Endothelial cell of umbilical vein (primary cell): Measurements from ENCODE around the gene MYLK.

Source experiments
- EZH2 ChIP-seq: IDR thresholded peaks from 2 replicates; pipeline ENCODE4 v1.6.1; 2012; ENCODE audit warnings: borderline replicate concordance, low read depth, mild to moderate bottlenecking, moderate library complexity, low read length, inconsistent platforms; ENCODE audit not compliant: severe bottlenecking
- FOS ChIP-seq: IDR thresholded peaks from 2 replicates; pipeline ENCODE4 v1.6.1; 2011; ENCODE audit warnings: mild to moderate bottlenecking, low read length, moderate library complexity, borderline replicate concordance; ENCODE audit not compliant: insufficient read depth
- GATA2 ChIP-seq: IDR thresholded peaks from 2 replicates; pipeline ENCODE4 v1.7.0; 2011; ENCODE audit warnings: low read depth, mild to moderate bottlenecking, moderate library complexity, mixed read lengths, low read length; ENCODE audit not compliant: insufficient read length, insufficient read depth
- JUN ChIP-seq: IDR thresholded peaks from 2 replicates; pipeline ENCODE4 v1.6.1; 2011; ENCODE audit warnings: borderline replicate concordance, low read depth; ENCODE audit not compliant: insufficient read length, insufficient read depth
- MYC ChIP-seq: IDR thresholded peaks from one replicate; pipeline ENCODE4 v1.6.1; 2011; ENCODE audit warnings: mild to moderate bottlenecking, low read depth, low read length
- POLR2A ChIP-seq: IDR thresholded peaks from 2 replicates; pipeline ENCODE4 v1.6.1; 2012; ENCODE audit warnings: low read depth, mild to moderate bottlenecking, control low read depth, low read length
- POLR2AphosphoS5 ChIP-seq: IDR thresholded peaks from 2 replicates; pipeline ENCODE4 v1.6.1; 2012; ENCODE audit warnings: low read depth, mild to moderate bottlenecking, control low read depth, low read length, moderate library complexity; ENCODE audit not compliant: insufficient read depth
- TF ChIP-seq, protein P1 (sequence below), 2 donors: IDR thresholded peaks; 1 replicate in 1 of 2; 2 replicates in 1 of 2; pipeline ENCODE4 v1.5.1; 2011; ENCODE audit warnings: low read length in 2 of 2, mild to moderate bottlenecking in 2 of 2, moderate library complexity in 2 of 2, control low read depth in 1 of 2, inconsistent platforms in 1 of 2, low read depth in 1 of 2; ENCODE audit not compliant: insufficient read depth in 1 of 2; ENCODE audit errors: extremely low read depth in 1 of 2
- TF ChIP-seq, protein P2 (sequence below): IDR thresholded peaks from 2 replicates; pipeline ENCODE4 v1.6.1; 2011; ENCODE audit not compliant: insufficient read depth, insufficient read length

- TF ChIP-seq, protein P1, sequence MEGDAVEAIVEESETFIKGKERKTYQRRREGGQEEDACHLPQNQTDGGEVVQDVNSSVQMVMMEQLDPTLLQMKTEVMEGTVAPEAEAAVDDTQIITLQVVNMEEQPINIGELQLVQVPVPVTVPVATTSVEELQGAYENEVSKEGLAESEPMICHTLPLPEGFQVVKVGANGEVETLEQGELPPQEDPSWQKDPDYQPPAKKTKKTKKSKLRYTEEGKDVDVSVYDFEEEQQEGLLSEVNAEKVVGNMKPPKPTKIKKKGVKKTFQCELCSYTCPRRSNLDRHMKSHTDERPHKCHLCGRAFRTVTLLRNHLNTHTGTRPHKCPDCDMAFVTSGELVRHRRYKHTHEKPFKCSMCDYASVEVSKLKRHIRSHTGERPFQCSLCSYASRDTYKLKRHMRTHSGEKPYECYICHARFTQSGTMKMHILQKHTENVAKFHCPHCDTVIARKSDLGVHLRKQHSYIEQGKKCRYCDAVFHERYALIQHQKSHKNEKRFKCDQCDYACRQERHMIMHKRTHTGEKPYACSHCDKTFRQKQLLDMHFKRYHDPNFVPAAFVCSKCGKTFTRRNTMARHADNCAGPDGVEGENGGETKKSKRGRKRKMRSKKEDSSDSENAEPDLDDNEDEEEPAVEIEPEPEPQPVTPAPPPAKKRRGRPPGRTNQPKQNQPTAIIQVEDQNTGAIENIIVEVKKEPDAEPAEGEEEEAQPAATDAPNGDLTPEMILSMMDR (IDR thresholded peaks at IDR 0.05; ENCODE audit: extremely low read depth in 1 of 2, insufficient read depth in 1 of 2, low read depth in 1 of 2, low read length in 2 of 2) = no peak
- TF ChIP-seq POLR2A (no peak), MYC (no peak), POLR2AphosphoS5 (no peak), GATA2 (no peak), EZH2 (no peak), JUN (no peak), FOS (no peak)
- TF ChIP-seq, protein P2, sequence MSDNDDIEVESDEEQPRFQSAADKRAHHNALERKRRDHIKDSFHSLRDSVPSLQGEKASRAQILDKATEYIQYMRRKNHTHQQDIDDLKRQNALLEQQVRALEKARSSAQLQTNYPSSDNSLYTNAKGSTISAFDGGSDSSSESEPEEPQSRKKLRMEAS = no peak
Observed at GRCh38 chr3:123884203-123884831, at the start of gene MYLK.
